Endothelial cell (in vitro differentiated cells): Measurements from ENCODE around the gene SMIM10L1. TPM values are rescaled to one million over a fixed set of nuclear protein-coding genes. Genes with fewer than 3 reads are reported as not detected.

Experiments
- DNase-seq: peaks from one replicate; pipeline ENCODE4 v3.0.0; 2021; ENCODE audit warnings: low spot score
- H3K27ac Mint-ChIP-seq: one replicate; pipeline ENCODE4 v1.8.0; 2021; ENCODE audit warnings: mixed read lengths, inconsistent platforms; ENCODE audit not compliant: unreplicated experiment
- H3K27me3 Mint-ChIP-seq: one replicate; pipeline ENCODE4 v1.8.0; 2021; ENCODE audit warnings: mild to moderate bottlenecking, moderate library complexity, mixed read lengths, inconsistent platforms; ENCODE audit not compliant: unreplicated experiment
- H3K36me3 Mint-ChIP-seq: one replicate; pipeline ENCODE4 v1.8.0; 2021; ENCODE audit warnings: mild to moderate bottlenecking, low read depth, mixed read lengths, inconsistent platforms; ENCODE audit not compliant: unreplicated experiment
- H3K4me1 Mint-ChIP-seq: one replicate; pipeline ENCODE4 v1.8.0; 2021; ENCODE audit warnings: mild to moderate bottlenecking, mixed read lengths, inconsistent platforms; ENCODE audit not compliant: unreplicated experiment
- H3K4me3 Mint-ChIP-seq: one replicate; pipeline ENCODE4 v1.8.0; 2021; ENCODE audit warnings: mild to moderate bottlenecking, mixed read lengths, inconsistent platforms; ENCODE audit not compliant: unreplicated experiment
- H3K9me3 Mint-ChIP-seq: one replicate; pipeline ENCODE4 v1.8.0; 2021; ENCODE audit warnings: mixed read lengths, inconsistent platforms; ENCODE audit not compliant: unreplicated experiment
- total RNA-seq: library from RNA; stranded (reverse); fragmentation: NEBNext Ultra II Directional; extraction: Animal tissue kit (Norgen Biotek cat#: 25700); gene quantifications from one replicate; pipeline ENCODE4 v1.2.1, GENCODE V29; 2021; ENCODE audit not compliant: unreplicated experiment
- TF ChIP-seq, protein P1 (sequence below): fragments of 200-600 bp; sonication (generic); IDR thresholded peaks from one replicate; pipeline ENCODE4 v1.5.0; 2021; ENCODE audit warnings: antibody characterized with exemption; ENCODE audit not compliant: unreplicated experiment

SMIM10L1 gene
- total RNA-seq, 1 donor from 2014 or later = 15.9 TPM

- H3K9me3 Mint-ChIP-seq = no peaks in the 10 kb centered on the region
- no peak within 1 kb of the TSS for H3K4me3 Mint-ChIP-seq
- H3K4me1 Mint-ChIP-seq = no peaks in the 10 kb centered on the region
- H3K36me3 Mint-ChIP-seq = peaks cover 3% of the 10 kb centered on the region
- H3K27me3 Mint-ChIP-seq = no peaks in the 10 kb centered on the region
- no peak for DNase-seq
- TF ChIP-seq, protein P1, sequence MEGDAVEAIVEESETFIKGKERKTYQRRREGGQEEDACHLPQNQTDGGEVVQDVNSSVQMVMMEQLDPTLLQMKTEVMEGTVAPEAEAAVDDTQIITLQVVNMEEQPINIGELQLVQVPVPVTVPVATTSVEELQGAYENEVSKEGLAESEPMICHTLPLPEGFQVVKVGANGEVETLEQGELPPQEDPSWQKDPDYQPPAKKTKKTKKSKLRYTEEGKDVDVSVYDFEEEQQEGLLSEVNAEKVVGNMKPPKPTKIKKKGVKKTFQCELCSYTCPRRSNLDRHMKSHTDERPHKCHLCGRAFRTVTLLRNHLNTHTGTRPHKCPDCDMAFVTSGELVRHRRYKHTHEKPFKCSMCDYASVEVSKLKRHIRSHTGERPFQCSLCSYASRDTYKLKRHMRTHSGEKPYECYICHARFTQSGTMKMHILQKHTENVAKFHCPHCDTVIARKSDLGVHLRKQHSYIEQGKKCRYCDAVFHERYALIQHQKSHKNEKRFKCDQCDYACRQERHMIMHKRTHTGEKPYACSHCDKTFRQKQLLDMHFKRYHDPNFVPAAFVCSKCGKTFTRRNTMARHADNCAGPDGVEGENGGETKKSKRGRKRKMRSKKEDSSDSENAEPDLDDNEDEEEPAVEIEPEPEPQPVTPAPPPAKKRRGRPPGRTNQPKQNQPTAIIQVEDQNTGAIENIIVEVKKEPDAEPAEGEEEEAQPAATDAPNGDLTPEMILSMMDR = no peak
- no peak within 1 kb of the TSS for H3K27ac Mint-ChIP-seq
These were observed 36.7 kb upstream of the SMIM10L1 start, which contains the start of gene TAS2R30 for GRCh38 chr12:11134305-11134704. Gene TAS2R30 (minus strand): TSS chr12:11134644. CDS start chr12:11134244, 400 bp downstream.

DNA sequence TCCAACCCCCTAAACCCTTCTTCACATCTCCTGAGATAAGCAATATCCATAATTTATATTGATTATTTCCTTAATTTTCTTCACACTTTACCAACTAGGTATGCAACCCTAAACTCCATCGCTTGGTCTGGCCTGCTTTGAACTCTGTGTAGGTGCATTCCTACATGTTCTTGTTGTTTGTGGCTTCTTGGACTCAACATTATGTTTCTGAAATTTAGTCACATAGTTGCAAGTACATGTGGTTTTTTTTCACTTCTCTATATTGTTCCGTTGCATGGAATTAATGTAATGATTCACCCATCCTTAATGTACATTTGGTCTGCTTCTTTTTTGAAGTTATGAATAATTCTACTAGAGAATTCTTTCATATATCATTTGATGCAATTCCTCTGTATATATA, 34.9 kb upstream of the SMIM10L1 start:
- Mint-ChIP-seq H3K27me3 (no peaks in the 10 kb centered on the region), H3K4me3 (no peak overlapping the region), H3K9me3 (no peaks in the 10 kb centered on the region), H3K36me3 (peaks cover 2% of the 10 kb centered on the region), H3K27ac (no peak overlapping the region), H3K4me1 (no peaks in the 10 kb centered on the region)
- DNase-seq = no peak
- TF ChIP-seq, protein P1 = no peak

DNA sequence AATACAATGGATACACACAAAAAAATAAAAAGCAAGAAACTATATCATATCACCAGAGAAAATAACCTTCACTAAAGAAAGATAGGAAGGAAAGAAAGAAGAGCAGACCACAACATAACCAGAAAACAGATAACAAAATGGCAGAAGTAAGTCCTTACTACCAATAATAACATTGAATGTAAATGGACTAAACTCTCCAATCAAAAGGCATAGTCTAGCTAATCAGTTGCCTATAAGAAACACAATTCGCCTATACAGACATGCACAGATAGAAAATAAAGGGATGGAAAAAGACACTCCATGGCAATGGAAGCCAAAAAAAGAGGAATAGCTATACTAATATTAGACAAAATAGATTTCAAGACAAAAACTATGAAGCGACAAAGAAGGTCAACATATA, 27.6 kb upstream of the SMIM10L1 start:
- DNase-seq = no peak
- Mint-ChIP-seq H3K4me1 (no peaks in the 10 kb centered on the region), H3K27me3 (peaks cover 3% of the 10 kb centered on the region), H3K4me3 (no peak overlapping the region), H3K27ac (no peak overlapping the region), H3K36me3 (peaks cover 10% of the 10 kb centered on the region), H3K9me3 (no peaks in the 10 kb centered on the region)
- TF ChIP-seq, protein P1 = no peak

GRCh38 chr12:11144297-11144696, 26.7 kb upstream of the SMIM10L1 start:
- H3K27ac Mint-ChIP-seq = no peak overlapping the region
- peaks cover 10% of the 10 kb centered on the region for H3K36me3 Mint-ChIP-seq
- TF ChIP-seq, protein P1 = no peak
- H3K9me3 Mint-ChIP-seq = no peaks in the 10 kb centered on the region
- H3K27me3 Mint-ChIP-seq = peaks cover 3% of the 10 kb centered on the region
- H3K4me1 Mint-ChIP-seq = no peaks in the 10 kb centered on the region
- DNase-seq = no peak
- H3K4me3 Mint-ChIP-seq = no peak overlapping the region

DNA sequence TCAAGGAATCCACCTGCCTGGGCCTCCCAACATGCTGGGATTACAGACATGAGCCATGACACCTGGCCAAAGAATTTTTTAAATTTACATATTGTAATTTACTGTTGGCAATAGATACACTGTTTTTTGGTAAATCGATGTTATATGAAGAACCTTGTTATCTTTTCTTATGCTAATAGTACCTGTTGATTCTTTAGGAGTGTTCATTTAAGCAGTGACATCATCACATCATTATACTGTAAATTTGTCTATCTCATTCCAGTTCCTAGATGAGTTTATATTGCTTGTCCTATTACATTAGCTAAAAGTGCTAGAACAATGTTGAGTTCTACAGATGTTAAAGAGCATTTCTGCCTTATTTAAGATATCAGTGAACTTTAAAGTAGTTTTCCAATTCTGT, 23.6 kb upstream of the SMIM10L1 start:
- Mint-ChIP-seq H3K4me1 (no peaks in the 10 kb centered on the region), H3K27me3 (peaks cover 4% of the 10 kb centered on the region), H3K36me3 (peaks cover 18% of the 10 kb centered on the region), H3K27ac (no peak overlapping the region), H3K9me3 (no peaks in the 10 kb centered on the region), H3K4me3 (no peak overlapping the region)
- TF ChIP-seq, protein P1 = no peak
- no peak for DNase-seq
